Lower leg skin (tissue), 4 donors: ENCODE data around the gene ZNF618. TPM values are rescaled to one million over a fixed set of nuclear protein-coding genes. Genes with fewer than 3 reads are reported as not detected.

Source experiments
- DNase-seq, 2 donors: peaks; one replicate each; pipeline ENCODE4 v3.0.0-alpha.2; 2019; ENCODE audit warnings: low spot score in 2 of 2
- H3K4me3 ChIP-seq: fragments of 200-600 bp; sonication (generic); 2 replicates; pipeline ENCODE4 v1.5.1; 2017; ENCODE audit warnings: mild to moderate bottlenecking, low read depth; ENCODE audit not compliant: poor library complexity, severe bottlenecking
- POLR2A ChIP-seq, 2 donors: fragments of 450-650 bp; IDR thresholded peaks; one replicate each; pipeline ENCODE4 v1.6.1; 2016 to 2017; ENCODE audit warnings: antibody characterized with exemption in 2 of 2, mild to moderate bottlenecking in 1 of 2, moderate library complexity in 1 of 2
- WGBS, 2 donors: methylation state at CpG; one replicate each; pipeline ENCODE4 v1.1.5; 2018; 5-methylcytosine and 5-hydroxymethylcytosine counted together
- intact Hi-C: fragments of 100-400 bp; cut with DNase I; formaldehyde crosslinking; loops from one replicate; pipeline ENCODE4 v1.15.0; 2023; ENCODE audit warnings: low total_unique reads
- total RNA-seq, 4 donors: library from RNA; depleted of rRNA; stranded (reverse); fragments of >200 nt; gene quantifications; one replicate each; pipeline ENCODE4 v1.1.0, GENCODE V29; 2016
- TF ChIP-seq, protein P1 (sequence below), 3 donors: fragments of 450-650 bp; IDR thresholded peaks; one replicate each; pipeline ENCODE4 v1.5.1; 2016; ENCODE audit warnings: antibody characterized with exemption in 3 of 3, mild to moderate bottlenecking in 3 of 3, moderate library complexity in 2 of 3

ZNF618 gene
- total RNA-seq, 4 donors from 2014 or later, result 1.1 to 4.1 (median 2.5) TPM

DNA sequence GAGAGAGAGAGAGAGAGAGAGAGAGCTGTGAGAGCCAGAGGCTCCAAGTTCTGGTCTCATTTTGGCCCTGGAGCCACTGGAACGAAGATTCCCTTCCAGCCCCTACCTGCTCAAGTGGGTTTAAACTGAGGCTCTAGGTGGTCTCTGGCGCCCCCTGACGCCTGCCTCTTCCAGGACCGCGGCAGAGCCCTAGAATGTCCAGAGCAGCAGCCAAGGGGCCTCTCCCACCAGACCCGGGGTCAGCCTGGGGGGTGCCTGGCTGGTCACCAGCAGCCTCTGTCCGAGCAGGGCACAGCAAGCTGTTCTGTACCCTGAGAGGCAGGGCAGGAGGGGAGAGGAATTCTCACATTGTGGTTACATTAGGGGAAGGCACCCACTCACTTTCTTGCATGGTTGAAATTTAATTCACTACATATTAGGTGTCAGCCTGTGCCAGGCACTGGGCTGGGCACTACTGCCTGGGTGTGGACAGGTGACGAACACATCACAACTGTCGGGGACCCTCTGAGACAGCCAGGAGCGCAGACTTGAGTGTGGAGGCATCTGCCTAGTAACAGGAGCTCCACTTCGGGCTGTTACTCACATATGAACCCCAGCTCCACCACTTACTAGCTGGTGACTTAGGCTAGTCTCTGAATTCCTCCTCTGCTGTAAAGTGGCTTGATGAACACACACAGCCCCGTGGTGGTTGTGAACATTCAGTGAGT is 157.4 kb downstream of the ZNF618 start:
- peak; percentile 8 to 81 for DNase-seq
- 83 to 84% methylated on average over 12 of the region's 12 CpGs for WGBS, 2 donors
- TF ChIP-seq, protein P1, sequence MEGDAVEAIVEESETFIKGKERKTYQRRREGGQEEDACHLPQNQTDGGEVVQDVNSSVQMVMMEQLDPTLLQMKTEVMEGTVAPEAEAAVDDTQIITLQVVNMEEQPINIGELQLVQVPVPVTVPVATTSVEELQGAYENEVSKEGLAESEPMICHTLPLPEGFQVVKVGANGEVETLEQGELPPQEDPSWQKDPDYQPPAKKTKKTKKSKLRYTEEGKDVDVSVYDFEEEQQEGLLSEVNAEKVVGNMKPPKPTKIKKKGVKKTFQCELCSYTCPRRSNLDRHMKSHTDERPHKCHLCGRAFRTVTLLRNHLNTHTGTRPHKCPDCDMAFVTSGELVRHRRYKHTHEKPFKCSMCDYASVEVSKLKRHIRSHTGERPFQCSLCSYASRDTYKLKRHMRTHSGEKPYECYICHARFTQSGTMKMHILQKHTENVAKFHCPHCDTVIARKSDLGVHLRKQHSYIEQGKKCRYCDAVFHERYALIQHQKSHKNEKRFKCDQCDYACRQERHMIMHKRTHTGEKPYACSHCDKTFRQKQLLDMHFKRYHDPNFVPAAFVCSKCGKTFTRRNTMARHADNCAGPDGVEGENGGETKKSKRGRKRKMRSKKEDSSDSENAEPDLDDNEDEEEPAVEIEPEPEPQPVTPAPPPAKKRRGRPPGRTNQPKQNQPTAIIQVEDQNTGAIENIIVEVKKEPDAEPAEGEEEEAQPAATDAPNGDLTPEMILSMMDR (IDR thresholded peaks at IDR 0.05), result no peak
- intact Hi-C loops, result no loop called here
- H3K4me3 ChIP-seq, result no peak overlapping the region

DNA sequence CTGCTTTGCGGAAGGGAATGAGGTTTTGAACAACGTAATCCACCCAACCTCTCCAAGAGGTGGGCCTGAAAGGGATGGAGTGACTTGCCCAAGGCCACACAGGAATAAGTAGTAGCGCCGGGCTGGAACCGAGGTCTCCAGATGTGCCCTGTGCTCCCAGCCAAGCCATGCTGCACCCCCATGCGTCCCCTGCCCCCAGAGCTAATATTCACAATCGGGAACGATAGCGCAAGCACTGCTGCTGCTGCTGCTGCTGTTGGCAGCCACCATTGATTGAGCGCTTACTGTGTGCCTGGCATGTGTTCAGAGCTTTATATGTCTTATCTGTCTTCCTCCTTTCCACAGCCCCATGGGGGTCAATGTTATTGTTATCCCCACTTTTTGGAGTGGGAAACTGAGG is 158.1 kb downstream of the ZNF618 start:
- DNase-seq, result peak; percentile 10 to 72
- TF ChIP-seq POLR2A (IDR thresholded peaks at IDR 0.05), result no peak
- H3K4me3 ChIP-seq, result no peak overlapping the region
- intact Hi-C loops, result no loop called here
- 95% methylated on average over 10 of the region's 10 CpGs for WGBS, 2 donors

DNA sequence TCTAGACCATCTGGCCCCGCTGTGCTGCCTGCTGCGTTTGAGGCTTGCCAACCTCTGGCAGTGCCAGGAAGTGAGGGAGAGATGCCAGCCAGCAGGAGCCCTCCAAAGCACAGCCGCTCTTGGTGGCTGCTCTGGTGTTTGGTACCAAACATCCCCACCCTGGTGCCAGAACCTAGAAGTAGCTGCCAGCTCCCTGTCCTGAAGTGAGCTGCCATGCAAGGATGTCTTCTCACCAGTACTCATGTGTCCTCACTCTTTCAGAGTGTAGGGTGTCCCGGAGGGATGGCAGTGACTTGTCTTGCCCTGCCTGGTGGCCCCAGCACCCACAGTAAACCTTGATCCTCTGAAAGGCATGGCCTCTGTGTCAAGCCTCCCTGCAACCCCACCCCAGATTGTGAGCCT is 158.6 kb downstream of the ZNF618 start:
- WGBS, 2 donors, result 72 to 83% methylated on average over 4 of the region's 4 CpGs
- H3K4me3 ChIP-seq, result no peak overlapping the region
- intact Hi-C loops, result no loop called here
- TF ChIP-seq, protein P1 (IDR thresholded peaks at IDR 0.05), result no peak
- no peak for TF ChIP-seq POLR2A (IDR thresholded peaks at IDR 0.05)
- peak; percentile 6 to 76 for DNase-seq

DNA sequence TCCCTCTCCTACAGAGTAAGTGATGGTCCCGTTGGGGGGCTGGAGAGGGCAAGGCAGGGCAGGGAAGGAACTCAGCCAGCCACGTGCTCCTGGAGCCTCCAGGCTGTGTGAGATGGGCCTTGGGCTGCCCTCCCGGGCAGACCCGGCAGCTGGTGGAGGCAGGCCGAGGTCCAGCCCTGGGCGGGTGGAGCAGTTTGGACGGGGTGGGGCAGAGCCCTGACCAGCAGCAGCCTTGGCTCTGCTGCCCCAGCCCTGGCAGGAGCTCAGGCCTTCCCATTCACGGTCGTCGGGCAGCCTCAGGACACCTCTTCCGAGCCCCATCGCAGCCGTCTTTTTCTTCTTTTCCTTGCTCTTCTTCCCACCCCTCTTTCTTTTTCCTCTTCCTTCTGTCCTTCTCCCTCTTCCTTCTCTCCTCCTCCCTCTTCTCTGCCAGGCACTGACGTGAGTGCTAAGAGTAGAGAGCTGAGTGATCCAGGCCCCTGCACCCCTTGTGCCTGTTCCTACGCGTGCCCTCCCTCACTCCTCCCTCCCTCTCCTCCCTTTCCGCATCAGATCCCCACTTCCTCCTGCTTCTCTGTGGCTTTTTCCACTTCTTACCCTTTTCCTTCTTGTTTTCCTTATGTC is 159.2 kb downstream of the ZNF618 start:
- peak in 1 of 2 donors; percentile 66 for DNase-seq
- intact Hi-C loops, result no loop called here
- TF ChIP-seq, protein P1 (IDR thresholded peaks at IDR 0.05), result no peak
- TF ChIP-seq POLR2A (IDR thresholded peaks at IDR 0.05), result no peak

DNA sequence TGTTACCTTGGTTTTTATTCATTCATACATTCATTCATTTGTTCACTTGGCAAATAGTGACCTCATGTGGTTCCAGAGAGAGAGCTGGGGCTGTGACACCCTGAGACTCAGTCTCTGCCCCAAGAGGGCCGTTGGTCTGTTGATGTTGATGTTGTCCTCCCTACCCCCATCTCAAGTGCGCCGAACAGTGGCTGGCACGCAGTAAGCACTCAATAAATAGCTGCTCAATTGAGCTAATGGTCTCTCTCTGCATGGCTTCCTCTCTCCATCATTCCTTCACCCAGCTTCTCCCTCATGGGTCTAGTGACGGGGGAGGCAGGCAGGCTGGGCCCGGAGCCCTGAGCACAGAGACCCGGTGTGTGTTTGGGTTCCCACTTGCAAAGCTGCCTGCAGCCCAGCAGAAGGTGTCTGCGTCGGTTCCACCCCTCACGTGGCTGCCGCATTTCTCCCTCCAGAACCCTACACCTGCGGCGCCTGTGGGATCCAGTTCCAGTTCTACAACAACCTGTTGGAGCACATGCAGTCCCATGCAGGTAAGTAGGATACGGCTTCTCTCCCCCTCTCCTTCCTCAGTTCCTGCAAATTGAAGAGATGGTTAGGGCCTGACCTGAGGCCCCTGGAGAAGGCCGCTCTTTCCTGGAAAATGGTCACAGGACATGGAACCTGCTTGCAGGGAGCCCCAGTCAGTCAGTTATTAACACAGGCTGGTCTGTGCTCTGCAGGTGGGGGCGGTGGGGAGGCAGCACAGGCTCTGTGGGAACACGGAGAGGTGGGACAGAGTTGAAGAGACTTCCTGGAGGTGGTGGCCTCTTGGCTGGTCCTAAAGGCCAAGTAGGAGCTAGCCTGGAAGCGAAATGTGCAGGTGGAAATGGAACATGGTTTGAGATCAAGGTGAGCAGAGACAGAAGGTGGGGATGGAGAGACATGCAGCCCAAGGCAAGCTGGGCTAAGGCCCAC is 160.0 kb downstream of the ZNF618 start:
- intact Hi-C loops, result no loop called here
- peak in 1 of 2 donors; percentile 78 for DNase-seq
- 96 to 97% methylated on average over 18 of the region's 18 CpGs for WGBS, 2 donors
- no peak for TF ChIP-seq POLR2A (IDR thresholded peaks at IDR 0.05)
- TF ChIP-seq, protein P1 (IDR thresholded peaks at IDR 0.05), result no peak
- H3K4me3 ChIP-seq, result no peak overlapping the region

More for the DNA sequence above, 159.2 kb downstream of the ZNF618 start:
- no peak overlapping the region for H3K4me3 ChIP-seq
- 84 to 86% methylated on average over 17 of the region's 17 CpGs for WGBS, 2 donors

DNA sequence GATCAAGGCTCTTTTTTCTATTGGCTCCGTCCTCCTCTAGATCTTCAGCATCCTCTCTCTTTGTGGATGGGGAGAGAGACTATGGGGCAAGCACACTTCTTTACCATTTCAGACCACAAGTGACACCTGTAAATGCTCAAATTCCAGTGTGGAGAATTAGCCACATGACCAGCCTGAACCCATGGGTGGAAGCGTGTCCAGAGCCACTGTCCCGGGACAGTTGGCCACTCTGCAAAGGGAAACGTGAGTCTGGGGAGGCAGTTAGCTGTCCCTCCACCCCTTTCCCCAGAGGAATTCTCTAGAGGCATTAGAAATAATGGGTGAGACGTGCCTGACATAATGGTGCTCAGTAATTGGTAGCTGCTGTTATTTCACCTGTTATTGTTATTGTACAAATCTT is 161.1 kb downstream of the ZNF618 start:
- no peak for TF ChIP-seq POLR2A (IDR thresholded peaks at IDR 0.05)
- TF ChIP-seq, protein P1 (IDR thresholded peaks at IDR 0.05), result no peak
- WGBS, 2 donors, result 92 to 93% methylated on average over 5 of the region's 5 CpGs
- DNase-seq, result peak in 1 of 2 donors; percentile 49
- no peak overlapping the region for H3K4me3 ChIP-seq
- intact Hi-C loops, result no loop called here
